Adrenal gland (tissue), 12 donors: ENCODE measurements around the gene AMOT. TPM values are rescaled to one million over a fixed set of nuclear protein-coding genes. Genes with fewer than 3 reads are reported as not detected.

ENCODE experiments used
- DNase-seq, 7 donors: peaks; one replicate each; pipeline ENCODE4 v3.0.0-alpha.2; 2019 to 2020
- H3K27ac ChIP-seq, 5 donors: fragments of 200-600 bp; sonication (generic) in 4 of 5; 1 replicate in 3 of 5; 2 replicates in 2 of 5; pipeline versions ENCODE4 v1.5.1 to v1.8.0; 2016 to 2020; ENCODE audit warnings: mild to moderate bottlenecking in 1 of 5
- H3K27me3 ChIP-seq: fragments of 200-600 bp; 2 replicates; pipeline ENCODE4 v1.8.0; 2021
- H3K36me3 ChIP-seq, 2 donors: fragments of 200-600 bp; replicated peaks in 1 of 2; 1 replicate in 1 of 2; 2 replicates in 1 of 2; pipeline versions ENCODE4 v1.5.1 to v1.8.0; 2018 to 2022
- H3K4me1 ChIP-seq, 2 donors: fragments of 200-600 bp; replicated peaks in 1 of 2; 1 replicate in 1 of 2; 2 replicates in 1 of 2; pipeline versions ENCODE4 v1.5.1 to v1.8.0; 2018 to 2021
- H3K4me3 ChIP-seq, 4 donors: fragments of 200-600 bp; sonication (generic) in 3 of 4; one replicate each; pipeline ENCODE4 v1.5.1; 2016 to 2018
- H3K9me3 ChIP-seq, 3 donors: fragments of 200-600 bp; sonication (generic) in 1 of 3; replicated peaks in 1 of 3; 1 replicate in 2 of 3; 2 replicates in 1 of 3; pipeline versions ENCODE4 v1.5.1 to v1.8.0; 2016 to 2021
- CTCF ChIP-seq, 6 experiments: fragments of 450-650 bp in 4 of 6; fragments of 200-600 bp in 2 of 6; sonication (generic) in 1 of 6; IDR thresholded peaks; 1 replicate in 5 of 6; 2 replicates in 1 of 6; pipeline versions ENCODE4 v1.5.1 to v1.8.0; 2016 to 2021; ENCODE audit warnings: antibody characterized with exemption in 6 of 6, mild to moderate bottlenecking in 2 of 6, moderate library complexity in 1 of 6
- POLR2A ChIP-seq, 2 donors: fragments of 450-650 bp; IDR thresholded peaks; one replicate each; pipeline ENCODE4 v1.6.1; 2017; ENCODE audit warnings: antibody characterized with exemption in 2 of 2, mild to moderate bottlenecking in 2 of 2, moderate library complexity in 1 of 2
- WGBS, 4 donors: extraction: QIAGEN DNeasy Blood & Tissue Kit in 2 of 4; methylation state at CpG; one replicate each; pipeline versions ENCODE4 v1.1.5 to v1.1.7; 2013 to 2017; 5-methylcytosine and 5-hydroxymethylcytosine counted together
- intact Hi-C, 2 donors: fragments of 100-400 bp; cut with DNase I; formaldehyde crosslinking; loops; one replicate each; pipeline versions ENCODE4 v1.14.1 to v1.15.0; 2022 to 2023
- polyA plus RNA-seq, 3 donors: library from polyadenylated mRNA; stranded (reverse); fragments of 200-250 nt in 2 of 3; fragments of 350-450 nt in 1 of 3; fragmentation: Illumina TruSeq in 1 of 3; extraction: RNeasy Lipid Tissue Mini Kit (QIAGEN cat#74804) in 1 of 3; gene quantifications; one replicate each; pipeline ENCODE4 v1.2.3, GENCODE V29; 2013 to 2014
- total RNA-seq, 9 donors: library from RNA; depleted of rRNA in 4 of 9; stranded (reverse); fragments of >200 nt in 4 of 9; fragments of 120-200 nt in 1 of 9; fragmentation: NEBNext Ultra II Directional in 1 of 9; extraction: Animal tissue kit (Norgen Biotek cat#: 25700) in 1 of 9; gene quantifications; one replicate each; pipeline versions ENCODE4 v1.1.0 to v1.2.4, GENCODE V29; 2013 to 2023
- donor health status: healthy with polysubstance abuse.
- donor health status: Bipolar disorder and iron deficiency.
- donor health status: DM: yes; HTN: yes; CAD: no.
- donor health status: DM: no; HTN: no; CAD: no.
- donor health status: DM: no; HTN: no; CAD: no.
- donor health status: DM: yes; HTN: yes; CAD: no.

The AMOT gene
- total and polyA plus RNA-seq, 12 donors = 0.61 to 11.7 (median 5.6) TPM

DNA sequence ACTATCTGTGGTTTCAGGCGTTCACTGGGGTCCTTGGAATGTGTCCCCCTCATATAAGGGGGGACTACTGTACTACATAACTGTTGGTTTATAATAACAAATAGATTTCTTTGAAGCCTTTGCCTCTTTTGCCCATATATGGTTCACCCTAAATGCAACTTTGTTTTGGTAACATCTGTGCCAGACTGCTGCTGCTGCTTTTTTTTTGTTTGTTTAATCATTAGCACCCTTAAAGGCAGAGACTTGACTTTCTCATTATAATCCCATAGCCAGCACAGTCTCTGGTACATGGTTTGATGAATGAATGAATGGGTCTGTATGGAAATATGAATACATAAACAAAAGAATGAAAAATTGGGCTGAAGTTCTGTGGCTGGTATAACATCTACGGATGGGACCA, 80.7 kb downstream of the AMOT start:
- no peak overlapping the region for H3K27ac ChIP-seq
- no peak overlapping the region for H3K4me3 ChIP-seq
- WGBS, 4 donors = 62 to 84% (median 77%) methylated on average over 2 of the region's 2 CpGs
- no peak for DNase-seq
- H3K27me3 ChIP-seq = peaks cover 24% of the 10 kb centered on the region
- no peaks in the 10 kb centered on the region for H3K4me1 ChIP-seq
- H3K9me3 ChIP-seq = no peaks in the 10 kb centered on the region
- TF ChIP-seq POLR2A (IDR thresholded peaks at IDR 0.05) (no peak), CTCF (IDR thresholded peaks at IDR 0.05) (no peak)
- no peaks in the 10 kb centered on the region for H3K36me3 ChIP-seq
- intact Hi-C loops = no loop called here

- no peaks in the 10 kb centered on the region for H3K9me3 ChIP-seq
- no peak overlapping the region for H3K27ac ChIP-seq
- 45 to 51% (median 50%) methylated on average over 3 of the region's 3 CpGs for WGBS, 4 donors
- TF ChIP-seq POLR2A (IDR thresholded peaks at IDR 0.05) = no peak
- H3K4me1 ChIP-seq = no peaks in the 10 kb centered on the region
- no peak for DNase-seq
- intact Hi-C loops = no loop called here
- peaks cover 19% of the 10 kb centered on the region for H3K27me3 ChIP-seq
- no peaks in the 10 kb centered on the region for H3K36me3 ChIP-seq
- H3K4me3 ChIP-seq = no peak overlapping the region
Measured at GRCh38 chrX:112759512-112759911, 81.1 kb downstream of the AMOT start.

GRCh38 chrX:112757946-112758345, 82.7 kb downstream of the AMOT start:
- Histone ChIP-seq H3K27me3 (peaks cover 19% of the 10 kb centered on the region), H3K4me3 (no peak overlapping the region), H3K9me3 (no peaks in the 10 kb centered on the region), H3K36me3 (no peaks in the 10 kb centered on the region), H3K27ac (no peak overlapping the region), H3K4me1 (no peaks in the 10 kb centered on the region)
- 67 to 96% (median 85%) methylated on average over 4 of the region's 4 CpGs for WGBS, 4 donors
- TF ChIP-seq CTCF (IDR thresholded peaks at IDR 0.05) (no peak), POLR2A (IDR thresholded peaks at IDR 0.05) (no peak)
- no peak for DNase-seq
- intact Hi-C loops = no loop called here

DNA sequence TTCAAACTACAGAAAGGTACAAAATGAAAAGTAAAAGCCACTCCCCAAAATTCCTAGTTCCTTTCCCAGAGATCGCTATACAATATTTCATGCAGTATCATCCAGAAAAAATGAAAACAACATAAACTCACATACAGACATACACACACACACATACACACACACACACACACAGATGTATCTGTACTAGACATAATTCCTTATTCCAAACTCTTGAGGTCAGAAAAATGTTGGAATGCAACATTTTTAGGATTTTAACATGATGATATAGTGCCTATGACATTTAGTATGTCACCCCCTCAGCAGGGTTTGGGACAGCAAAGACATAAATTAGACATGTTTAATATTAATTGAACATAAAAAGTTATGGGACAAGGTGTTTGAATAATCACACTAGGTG, 87.5 kb downstream of the AMOT start:
- Histone ChIP-seq H3K9me3 (no peaks in the 10 kb centered on the region), H3K27ac (no peak overlapping the region), H3K27me3 (peaks cover 9% of the 10 kb centered on the region), H3K36me3 (no peaks in the 10 kb centered on the region), H3K4me1 (no peaks in the 10 kb centered on the region), H3K4me3 (no peak overlapping the region)
- intact Hi-C loops = no loop called here
- DNase-seq = no peak
- TF ChIP-seq CTCF (IDR thresholded peaks at IDR 0.05) = no peak
- TF ChIP-seq POLR2A (IDR thresholded peaks at IDR 0.05) = no peak
- WGBS, 4 donors = 74 to 97% (median 89%) methylated on average over 1 of the region's 1 CpG

DNA sequence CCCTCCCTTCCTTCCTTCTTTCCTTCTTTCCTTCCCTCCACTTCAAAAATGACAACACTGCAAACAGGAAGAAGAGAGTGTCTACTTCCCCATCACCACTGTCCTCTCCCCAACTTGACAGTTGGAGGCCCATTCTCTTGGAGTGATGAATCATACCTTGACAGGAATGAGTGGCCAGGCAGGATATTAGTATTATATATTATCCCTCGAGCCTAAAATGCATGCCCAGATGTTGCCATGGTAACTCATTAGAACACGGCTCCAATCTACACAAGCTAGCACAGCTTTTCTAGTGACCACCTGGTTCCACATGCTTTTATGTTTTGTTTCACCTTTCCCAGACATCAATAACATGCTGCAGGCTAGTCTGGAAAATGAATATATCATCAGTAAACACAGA, 89.6 kb downstream of the AMOT start:
- Histone ChIP-seq H3K27ac (no peak overlapping the region), H3K9me3 (no peaks in the 10 kb centered on the region), H3K4me1 (no peaks in the 10 kb centered on the region), H3K36me3 (no peaks in the 10 kb centered on the region), H3K4me3 (no peak overlapping the region), H3K27me3 (peaks cover 9% of the 10 kb centered on the region)
- 49 to 78% (median 62%) methylated on average over 2 of the region's 2 CpGs for WGBS, 4 donors
- no peak for DNase-seq
- TF ChIP-seq POLR2A (IDR thresholded peaks at IDR 0.05) (no peak), CTCF (IDR thresholded peaks at IDR 0.05) (no peak)
- intact Hi-C loops = no loop called here
